Dedifferentiated amniotic fluid mesenchymal stem cell (primary cell): ENCODE measurements around the gene PLN.

Source experiments
- DNase-seq: peaks from one replicate; pipeline ENCODE4 v3.0.0-alpha.2; 2016; ENCODE audit errors: extremely low spot score

The PLN gene

DNA sequence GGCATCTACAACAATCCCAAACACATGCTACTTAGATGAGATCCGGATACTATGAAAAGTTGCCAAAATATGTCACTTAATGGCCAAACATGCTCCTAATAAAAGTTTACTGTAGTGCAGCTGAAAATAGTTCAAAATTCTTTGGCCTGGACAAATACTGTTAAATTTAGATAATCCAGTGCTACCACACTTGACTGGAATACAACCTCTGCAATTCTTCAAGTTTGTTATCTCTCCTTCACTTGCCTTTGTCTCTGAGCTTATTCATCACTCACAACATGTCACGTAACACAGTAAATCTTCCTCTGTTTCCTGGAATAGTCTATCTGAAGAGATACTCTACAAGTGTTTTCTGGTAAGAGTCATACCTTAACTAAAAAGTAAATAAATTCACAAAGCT is 10.5 kb upstream of the PLN start:
- DNase-seq = no peak

GRCh38 chr6:118542184-118542952 is 5.7 kb upstream of the PLN start:
- DNase-seq = no peak

DNA sequence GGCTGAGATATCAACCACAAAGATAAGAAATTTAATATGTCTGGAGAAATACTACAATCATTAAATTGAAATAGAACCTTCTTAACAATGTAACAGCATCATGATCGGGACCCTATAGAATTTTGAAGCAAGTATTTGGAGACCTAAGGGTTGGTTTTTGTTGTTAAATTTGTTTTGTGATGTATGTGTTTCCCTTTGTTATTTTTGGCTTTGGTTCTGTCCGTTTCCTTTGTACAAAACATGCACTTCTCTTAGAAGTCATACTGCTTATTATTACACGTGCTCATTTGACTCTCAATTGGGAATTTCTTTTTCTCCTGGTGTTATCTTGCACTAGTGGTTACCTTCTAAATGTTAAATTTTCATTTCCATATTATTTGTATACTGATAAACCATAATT is 4.0 kb upstream of the PLN start:
- DNase-seq = no peak

- no peak for DNase-seq
Observed at GRCh38 chr6:118546164-118546879, 1.8 kb upstream of the PLN start.

- no peak for DNase-seq
Observed at GRCh38 chr6:118546880-118547218, 1.2 kb upstream of the PLN start.

- no peak for DNase-seq
Observed at GRCh38 chr6:118548613-118549012, 517 bp downstream of the PLN start.

- DNase-seq = peak; percentile 37
Observed at GRCh38 chr6:118551063-118552053, 3.3 kb downstream of the PLN start.

DNA sequence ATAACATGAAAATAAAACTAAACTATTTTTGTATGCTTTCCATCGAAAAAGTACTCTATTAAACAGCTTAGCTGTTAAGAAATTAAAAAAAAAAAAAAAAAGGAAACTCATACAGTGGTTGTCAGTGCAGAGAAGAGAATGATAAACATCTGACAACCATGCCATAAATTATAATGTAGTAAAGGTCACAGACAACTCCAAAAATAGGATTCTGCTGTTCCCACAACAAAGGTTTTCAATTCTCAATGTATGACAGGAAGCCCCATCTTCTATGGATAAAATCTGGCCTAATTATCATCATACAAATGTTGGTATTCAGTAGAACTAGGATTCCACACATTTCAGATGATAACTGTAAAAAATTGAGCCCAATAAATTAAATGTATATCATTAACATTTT is 5.0 kb downstream of the PLN start:
- DNase-seq = no peak

DNA sequence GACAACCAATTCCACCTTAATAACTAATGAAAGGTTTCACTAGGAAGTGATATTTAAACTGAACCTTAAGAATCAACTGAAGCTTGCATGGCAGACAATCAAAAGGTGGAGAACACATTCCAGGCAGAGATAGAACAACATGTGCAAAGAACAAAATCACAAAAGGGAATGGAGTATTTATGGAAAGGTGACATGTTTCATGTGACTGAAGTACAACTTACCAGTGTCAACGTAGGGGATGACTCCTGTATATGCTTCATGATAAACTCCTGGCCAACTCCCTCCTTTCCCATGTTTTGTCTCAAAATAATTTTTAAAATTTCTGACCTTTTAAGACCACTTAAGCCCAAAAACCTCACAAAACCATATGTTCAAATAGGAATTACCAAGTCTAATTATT is 6.6 kb downstream of the PLN start:
- no peak for DNase-seq

DNA sequence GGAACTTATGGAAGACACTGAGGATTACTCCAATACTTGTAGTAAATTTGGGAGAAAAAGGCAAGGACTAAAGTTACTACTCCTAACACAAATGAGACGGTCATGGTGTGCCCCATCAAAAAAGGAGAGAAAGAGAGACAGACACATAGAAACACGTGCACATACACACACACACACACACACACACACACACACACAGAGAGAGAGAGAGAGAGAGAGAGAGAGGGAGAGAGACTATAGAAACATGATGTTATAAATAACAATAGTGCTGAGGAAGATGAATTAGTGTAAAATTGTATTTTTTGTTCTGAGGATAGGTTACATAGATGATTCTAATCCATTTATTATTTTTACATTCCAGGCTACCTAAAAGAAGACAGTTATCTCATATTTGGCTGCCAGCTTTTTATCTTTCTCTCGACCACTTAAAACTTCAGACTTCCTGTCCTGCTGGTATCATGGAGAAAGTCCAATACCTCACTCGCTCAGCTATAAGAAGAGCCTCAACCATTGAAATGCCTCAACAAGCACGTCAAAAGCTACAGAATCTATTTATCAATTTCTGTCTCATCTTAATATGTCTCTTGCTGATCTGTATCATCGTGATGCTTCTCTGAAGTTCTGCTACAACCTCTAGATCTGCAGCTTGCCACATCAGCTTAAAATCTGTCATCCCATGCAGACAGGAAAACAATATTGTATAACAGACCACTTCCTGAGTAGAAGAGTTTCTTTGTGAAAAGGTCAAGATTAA is 10.5 kb downstream of the PLN start:
- DNase-seq = no peak

- no peak for DNase-seq
Observed at GRCh38 chr6:118559659-118560058, 11.6 kb downstream of the PLN start.

GRCh38 chr6:118562248-118562647 is 14.2 kb downstream of the PLN start:
- no peak for DNase-seq

DNA sequence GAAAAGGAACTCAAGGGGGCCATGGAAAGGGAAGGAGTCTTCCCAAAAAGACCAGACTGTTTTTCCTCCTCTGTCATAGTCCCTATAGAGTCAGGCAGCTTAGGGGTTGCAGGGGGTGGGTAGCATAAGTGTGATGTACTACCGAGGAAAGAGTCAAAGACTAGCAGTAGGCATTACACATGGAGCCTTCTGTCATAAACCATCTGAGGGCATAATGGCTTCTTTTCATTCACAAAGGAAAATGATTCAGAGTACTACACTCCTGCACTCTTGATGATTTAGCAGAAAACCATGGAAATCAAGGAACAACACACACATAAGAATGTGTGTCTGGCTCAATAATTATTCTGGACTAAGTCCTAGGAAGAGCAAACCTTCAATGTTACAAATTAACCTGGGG is 14.9 kb downstream of the PLN start:
- DNase-seq = no peak

- DNase-seq = no peak
Observed at GRCh38 chr6:118565311-118565960, 17.3 kb downstream of the PLN start.

DNA sequence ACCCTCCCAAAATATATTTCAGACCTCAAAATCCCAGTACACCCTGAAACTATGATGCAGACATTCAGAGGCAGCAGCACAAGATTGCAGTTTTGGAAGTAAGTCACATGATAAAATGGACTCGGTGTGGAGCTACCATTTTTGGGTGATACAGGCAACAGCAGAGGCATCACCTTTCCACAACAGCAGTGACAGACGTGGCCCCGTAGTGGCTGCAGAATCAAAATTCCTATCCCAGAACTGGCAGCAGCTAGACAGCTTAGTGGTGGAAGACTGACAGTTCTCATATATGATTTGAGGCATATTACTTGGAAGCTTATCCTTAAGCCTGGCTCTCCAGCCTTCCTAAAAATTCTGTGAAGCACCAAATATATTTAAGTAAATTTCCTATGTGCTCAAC is 19.9 kb downstream of the PLN start:
- no peak for DNase-seq

DNA sequence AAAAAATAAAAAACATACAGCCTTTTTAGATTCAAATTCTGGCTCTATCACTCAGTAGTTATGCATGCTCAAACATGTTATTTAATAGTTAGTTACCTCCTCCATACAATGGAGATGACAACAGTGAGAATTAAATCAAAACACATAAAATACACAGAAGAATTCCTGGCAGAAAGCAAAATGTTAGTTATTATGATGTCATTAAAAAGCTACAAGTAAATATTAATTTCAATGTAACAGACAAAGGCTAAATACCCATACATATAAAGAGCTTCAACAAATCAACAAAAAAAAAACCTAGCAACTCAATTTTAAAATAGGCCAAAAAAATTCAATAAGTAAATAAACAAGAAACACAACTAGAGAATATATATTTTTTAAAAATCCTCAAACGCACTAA is 21.4 kb downstream of the PLN start:
- no peak for DNase-seq

DNA sequence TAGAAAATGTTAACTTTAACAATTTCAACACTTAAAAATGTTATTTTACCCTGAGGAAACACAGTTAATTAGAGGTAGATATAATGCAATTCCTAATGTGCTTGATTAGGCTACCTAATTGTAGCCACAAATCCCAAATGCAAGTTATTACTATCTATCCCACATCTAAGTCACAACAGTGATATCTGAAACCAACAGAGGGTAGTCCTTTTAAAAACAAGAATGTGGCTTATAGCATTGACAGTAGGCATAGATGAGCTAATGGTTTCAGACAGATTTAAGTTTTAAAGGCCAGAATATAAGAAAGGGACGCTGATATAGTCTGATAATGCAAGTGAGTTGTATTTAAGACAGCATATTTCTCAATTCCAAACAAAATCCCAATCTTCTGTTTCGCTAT is 23.0 kb downstream of the PLN start:
- no peak for DNase-seq

- no peak for DNase-seq
Observed at GRCh38 chr6:118574051-118574865, 26.2 kb downstream of the PLN start.

GRCh38 chr6:118577972-118578371 is 29.9 kb downstream of the PLN start:
- no peak for DNase-seq

DNA sequence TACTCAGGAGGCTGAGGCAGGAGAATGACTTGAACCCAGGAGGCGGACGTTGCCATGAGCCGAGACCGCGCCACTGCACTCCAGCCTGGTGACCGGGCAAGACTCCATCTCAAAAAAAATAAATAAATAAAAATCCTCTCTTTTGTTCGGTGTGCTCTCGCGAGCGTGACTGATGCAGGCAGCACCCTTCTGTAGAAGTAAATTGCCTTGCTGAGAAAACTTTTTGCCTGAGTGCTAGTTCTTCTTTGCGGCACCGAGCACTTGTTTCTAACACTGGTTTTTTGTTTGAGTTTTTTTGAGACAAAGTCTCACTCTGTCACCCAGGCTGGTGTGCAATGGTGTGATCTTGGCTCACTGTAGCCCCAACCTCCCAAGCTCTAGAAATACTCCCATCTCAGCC is 30.5 kb downstream of the PLN start:
- no peak for DNase-seq
